Stomach (tissue), 4 donors: Measurements from ENCODE around the gene SGMS1.

Experiments used
- CTCF ChIP-seq, 7 experiments: fragments of 450-650 bp in 4 of 7; fragments of 200-600 bp in 3 of 7; sonication (generic) in 3 of 7; IDR thresholded peaks; one replicate each; pipeline ENCODE4 v1.5.1; 2016 to 2019; ENCODE audit warnings: antibody characterized with exemption in 7 of 7, control low read depth in 2 of 7, mild to moderate bottlenecking in 1 of 7
- POLR2A ChIP-seq, 4 donors: fragments of 450-650 bp; IDR thresholded peaks; one replicate each; pipeline ENCODE4 v1.6.1; 2016; ENCODE audit warnings: antibody characterized with exemption in 4 of 4, control low read depth in 2 of 4, mild to moderate bottlenecking in 1 of 4, moderate library complexity in 1 of 4

GRCh38 chr10:50516171-50516570 is 107.6 kb downstream of the SGMS1 start:
- no peak for TF ChIP-seq CTCF (IDR thresholded peaks at IDR 0.05)
- no peak for TF ChIP-seq POLR2A (IDR thresholded peaks at IDR 0.05)
